ENCODE measurements around the gene FILIP1. TPM values are rescaled to one million over a fixed set of nuclear protein-coding genes. Genes with fewer than 3 reads are reported as not detected.

FILIP1 gene
- total RNA-seq, 3 donors from 2014 or later (not counting 1 experiment from before 2014, with no cell fraction given) = not detected

DNA sequence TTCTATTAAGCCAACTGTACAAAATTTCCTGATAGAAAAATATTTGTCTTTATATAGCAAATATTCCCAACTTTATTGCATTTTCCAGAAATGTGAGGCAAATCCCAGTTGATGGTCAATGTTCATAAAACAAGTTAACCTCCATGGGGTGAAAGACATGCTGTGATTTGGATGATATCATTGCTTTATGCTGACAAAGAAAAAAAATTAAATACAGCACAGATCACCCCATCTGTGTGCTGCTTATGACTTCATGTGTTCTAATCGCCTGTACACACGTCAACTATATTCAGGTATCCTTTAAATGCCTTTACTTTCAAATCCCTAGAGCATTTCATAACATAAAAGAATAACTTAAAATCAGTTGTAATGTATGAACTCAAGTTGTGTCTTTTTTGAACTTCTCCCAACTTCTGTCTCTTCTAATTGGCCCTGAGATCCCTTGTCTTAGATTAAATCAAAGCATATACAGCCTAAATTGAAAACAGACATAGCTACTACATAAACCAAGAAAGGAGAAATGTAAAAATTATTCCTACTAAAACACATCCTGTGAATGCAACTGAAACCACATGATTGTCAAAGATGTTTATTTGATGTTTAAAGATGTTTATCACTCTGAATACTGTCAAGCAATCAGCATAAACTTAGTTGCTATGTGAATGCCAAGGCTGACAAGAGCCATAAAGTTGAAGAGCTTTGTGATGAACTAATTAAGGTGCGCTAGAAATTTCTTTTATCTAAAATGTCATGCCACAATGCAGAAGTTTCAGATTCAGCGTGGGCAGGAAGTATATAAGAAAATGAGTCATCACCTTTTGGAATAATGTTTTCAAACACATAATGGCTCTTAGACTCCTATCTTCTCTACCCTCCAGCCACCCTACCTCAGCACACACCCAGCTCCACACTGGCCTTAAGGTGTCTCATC is 68.7 kb downstream of the FILIP1 start:
- 65% methylated on average over 4 of the region's 4 CpGs for WGBS (ENCODE audit: insufficient coverage)
- Histone ChIP-seq H3K4me3 (ENCODE audit: low read length) (no peak overlapping the region), H3K4me1 (ENCODE audit: control insufficient read depth, insufficient read depth, low read length) (no peaks in the 10 kb centered on the region), H3K27ac (ENCODE audit: low read length) (no peak overlapping the region), H3K27me3 (ENCODE audit: control insufficient read depth, insufficient read depth, low read length) (no peaks in the 10 kb centered on the region), H3K36me3 (ENCODE audit: control insufficient read depth, insufficient read depth, low read length) (no peaks in the 10 kb centered on the region), H3K9me3 (ENCODE audit: control insufficient read depth, insufficient read depth, low read length) (no peaks in the 10 kb centered on the region)
- no peaks in the 10 kb centered on the region for H3K36me3 Mint-ChIP-seq
- no peaks in the 10 kb centered on the region for H3K4me1 Mint-ChIP-seq
- intact Hi-C loops (cut with micrococcal nuclease) = no loop called here
- DNase-seq (no peak), ATAC-seq (no peak)
- H3K27ac Mint-ChIP-seq = no peak overlapping the region
- H3K9me3 Mint-ChIP-seq = peaks cover 0 to 3% of the 10 kb centered on the region in 2 donors
- no peak overlapping the region for H3K4me3 Mint-ChIP-seq
- TF ChIP-seq CTCF (IDR thresholded peaks at IDR 0.05) = no peak
- H3K27me3 Mint-ChIP-seq (ENCODE audit: low read depth in 2 of 2) = peaks cover 0 to 3% of the 10 kb centered on the region in 2 donors

DNA sequence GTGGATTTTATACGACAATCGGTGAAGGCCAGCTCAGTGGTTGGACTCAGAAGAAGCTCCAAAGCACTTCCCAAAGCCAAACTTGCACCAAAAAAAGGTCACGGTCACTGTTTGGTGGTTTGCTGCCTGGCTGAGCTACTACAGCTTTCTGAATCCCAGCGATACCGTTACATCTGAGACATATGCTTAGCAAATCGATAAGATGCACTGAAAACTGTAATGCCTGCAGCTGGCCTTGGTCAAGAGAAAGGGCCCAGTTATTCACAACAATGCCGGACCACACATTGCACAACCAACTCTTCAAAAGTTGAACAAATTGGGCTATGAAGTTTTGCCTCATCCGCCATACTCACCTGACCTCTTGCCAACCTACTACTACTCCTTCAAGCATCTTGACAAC is 70.2 kb downstream of the FILIP1 start:
- no peaks in the 10 kb centered on the region for H3K36me3 Mint-ChIP-seq
- no peak for TF ChIP-seq CTCF (IDR thresholded peaks at IDR 0.05)
- no peaks in the 10 kb centered on the region for H3K27me3 ChIP-seq (ENCODE audit: control insufficient read depth, insufficient read depth, low read length)
- H3K4me3 Mint-ChIP-seq = no peak overlapping the region
- no peaks in the 10 kb centered on the region for H3K36me3 ChIP-seq (ENCODE audit: control insufficient read depth, insufficient read depth, low read length)
- ATAC-seq = no peak
- peaks cover 0 to 3% of the 10 kb centered on the region in 2 donors for H3K9me3 Mint-ChIP-seq
- peaks cover 0 to 3% of the 10 kb centered on the region in 2 donors for H3K27me3 Mint-ChIP-seq (ENCODE audit: low read depth in 2 of 2)
- H3K27ac ChIP-seq (ENCODE audit: low read length) = no peak overlapping the region
- intact Hi-C loops (cut with micrococcal nuclease) = no loop called here
- H3K27ac Mint-ChIP-seq = no peak overlapping the region
- DNase-seq = no peak
- H3K4me3 ChIP-seq (ENCODE audit: low read length) = no peak overlapping the region
- no peaks in the 10 kb centered on the region for H3K4me1 Mint-ChIP-seq
- no peaks in the 10 kb centered on the region for H3K9me3 ChIP-seq (ENCODE audit: control insufficient read depth, insufficient read depth, low read length)
- H3K4me1 ChIP-seq (ENCODE audit: control insufficient read depth, insufficient read depth, low read length) = no peaks in the 10 kb centered on the region
- WGBS (ENCODE audit: insufficient coverage) = 86% methylated on average over 8 of the region's 8 CpGs

- intact Hi-C loops (cut with micrococcal nuclease) = no loop called here
These were observed 71.5 kb downstream of the FILIP1 start for GRCh38 chr6:75422024-75422639.

More at GRCh38 chr6:75422024-75422639, 71.5 kb downstream of the FILIP1 start:
- H3K9me3 ChIP-seq (ENCODE audit: control insufficient read depth, insufficient read depth, low read length) = no peaks in the 10 kb centered on the region
- H3K27me3 Mint-ChIP-seq (ENCODE audit: low read depth in 2 of 2) = peaks cover 0 to 3% of the 10 kb centered on the region in 2 donors
- no peak overlapping the region for H3K27ac ChIP-seq (ENCODE audit: low read length)
- 83% methylated on average over 1 of the region's 1 CpG for WGBS (ENCODE audit: insufficient coverage)
- ATAC-seq (no peak), DNase-seq (no peak)
- H3K4me3 ChIP-seq (ENCODE audit: low read length) = no peak overlapping the region
- no peaks in the 10 kb centered on the region for H3K4me1 ChIP-seq (ENCODE audit: control insufficient read depth, insufficient read depth, low read length)
- H3K4me1 Mint-ChIP-seq = no peaks in the 10 kb centered on the region
- no peak overlapping the region for H3K27ac Mint-ChIP-seq
- no peak overlapping the region for H3K4me3 Mint-ChIP-seq
- no peaks in the 10 kb centered on the region for H3K36me3 Mint-ChIP-seq
- H3K9me3 Mint-ChIP-seq = peaks cover 0 to 3% of the 10 kb centered on the region in 2 donors
- H3K36me3 ChIP-seq (ENCODE audit: control insufficient read depth, insufficient read depth, low read length) = no peaks in the 10 kb centered on the region
- no peak for TF ChIP-seq CTCF (IDR thresholded peaks at IDR 0.05)
- H3K27me3 ChIP-seq (ENCODE audit: control insufficient read depth, insufficient read depth, low read length) = no peaks in the 10 kb centered on the region
